AG10803 (cell line): Measurements from ENCODE around the gene TTLL11.
A peak's percentile ranks its signal among the peaks of the same experiment; 100 is the strongest.

Experiments
- DNase-seq: peaks from one replicate; pipeline ENCODE4 v3.0.0; 2010; ENCODE audit warnings: low read depth
- H3K4me3 ChIP-seq: 2 replicates; pipeline ENCODE4 v1.5.1; 2011; ENCODE audit warnings: mild to moderate bottlenecking, low read length, control low read depth
- TF ChIP-seq, protein P1 (sequence below): conservative IDR thresholded peaks from 2 replicates; pipeline ENCODE4 v1.5.1; 2011; ENCODE audit warnings: mild to moderate bottlenecking, low read length, control low read depth, inconsistent platforms

Gene TTLL11

DNA sequence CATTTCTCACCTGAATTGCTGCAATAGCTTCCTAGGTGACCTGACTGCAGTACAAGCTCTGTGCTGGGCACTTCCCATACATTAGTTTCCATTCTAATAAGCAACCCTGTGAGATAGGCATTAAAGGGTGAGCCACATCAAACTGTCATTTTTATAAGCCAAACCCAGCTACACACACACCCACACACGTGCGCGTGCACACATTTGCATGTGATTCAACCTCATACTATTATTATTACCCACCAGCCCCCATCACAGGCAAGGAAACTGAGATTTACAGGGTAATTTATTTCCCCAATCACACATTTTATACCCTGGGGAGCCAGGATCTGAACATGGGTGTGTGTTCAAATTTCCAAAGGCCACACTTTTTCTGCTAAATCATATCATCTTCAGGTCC lies 93.6 kb downstream of the TTLL11 start:
- H3K4me3 ChIP-seq, result no peak overlapping the region
- TF ChIP-seq, protein P1, sequence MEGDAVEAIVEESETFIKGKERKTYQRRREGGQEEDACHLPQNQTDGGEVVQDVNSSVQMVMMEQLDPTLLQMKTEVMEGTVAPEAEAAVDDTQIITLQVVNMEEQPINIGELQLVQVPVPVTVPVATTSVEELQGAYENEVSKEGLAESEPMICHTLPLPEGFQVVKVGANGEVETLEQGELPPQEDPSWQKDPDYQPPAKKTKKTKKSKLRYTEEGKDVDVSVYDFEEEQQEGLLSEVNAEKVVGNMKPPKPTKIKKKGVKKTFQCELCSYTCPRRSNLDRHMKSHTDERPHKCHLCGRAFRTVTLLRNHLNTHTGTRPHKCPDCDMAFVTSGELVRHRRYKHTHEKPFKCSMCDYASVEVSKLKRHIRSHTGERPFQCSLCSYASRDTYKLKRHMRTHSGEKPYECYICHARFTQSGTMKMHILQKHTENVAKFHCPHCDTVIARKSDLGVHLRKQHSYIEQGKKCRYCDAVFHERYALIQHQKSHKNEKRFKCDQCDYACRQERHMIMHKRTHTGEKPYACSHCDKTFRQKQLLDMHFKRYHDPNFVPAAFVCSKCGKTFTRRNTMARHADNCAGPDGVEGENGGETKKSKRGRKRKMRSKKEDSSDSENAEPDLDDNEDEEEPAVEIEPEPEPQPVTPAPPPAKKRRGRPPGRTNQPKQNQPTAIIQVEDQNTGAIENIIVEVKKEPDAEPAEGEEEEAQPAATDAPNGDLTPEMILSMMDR, result no peak

DNA sequence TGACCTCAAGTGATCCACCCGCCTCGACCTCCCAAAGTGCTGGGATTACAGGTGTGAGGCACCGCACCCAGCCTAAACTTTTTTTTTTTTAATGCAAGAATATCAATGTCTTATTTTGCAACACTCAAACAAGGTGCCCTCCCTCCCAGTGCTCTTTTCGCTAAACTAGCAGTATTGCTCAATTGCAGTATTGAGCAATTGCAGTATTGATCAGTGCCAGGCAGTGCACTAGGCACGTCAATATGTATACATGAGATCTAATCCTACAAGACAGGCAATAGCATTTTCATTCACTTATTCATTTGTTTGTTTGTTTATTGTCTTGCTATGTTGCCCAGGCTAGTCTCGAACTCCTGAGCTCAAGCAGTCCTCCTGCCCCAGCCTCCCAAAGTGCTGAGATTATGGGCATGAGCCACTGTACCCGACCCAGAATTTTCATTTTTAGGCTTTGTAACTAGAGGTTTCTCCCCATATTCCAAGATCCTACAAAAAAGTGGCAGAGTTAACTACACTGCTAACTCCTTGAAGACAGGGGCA lies 94.5 kb downstream of the TTLL11 start:
- H3K4me3 ChIP-seq, result no peak overlapping the region
- DNase-seq, result no peak
- TF ChIP-seq, protein P1, result no peak

More for the DNA sequence above, 93.6 kb downstream of the TTLL11 start:
- no peak for DNase-seq

DNA sequence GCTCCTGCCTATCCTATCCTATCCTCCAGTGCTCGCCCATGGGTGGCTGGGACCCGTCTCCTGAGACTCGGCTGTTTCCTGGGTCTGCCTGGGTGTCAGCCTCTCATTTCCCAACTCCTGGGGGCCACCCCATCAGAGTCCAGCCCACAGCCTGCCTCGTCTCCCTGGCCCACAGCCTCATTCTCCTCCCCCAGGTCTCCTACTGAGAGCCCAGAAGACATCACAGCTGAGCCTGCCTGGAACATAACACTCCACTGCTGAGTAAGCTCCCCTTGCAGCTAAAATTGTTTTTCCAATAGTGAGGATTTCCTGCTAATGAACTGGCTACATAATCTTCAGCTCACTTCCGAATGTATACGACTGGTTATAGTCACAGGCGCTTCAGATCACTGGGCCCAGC lies 95.3 kb downstream of the TTLL11 start:
- H3K4me3 ChIP-seq, result no peak overlapping the region
- DNase-seq, result no peak
- TF ChIP-seq, protein P1, result no peak

DNA sequence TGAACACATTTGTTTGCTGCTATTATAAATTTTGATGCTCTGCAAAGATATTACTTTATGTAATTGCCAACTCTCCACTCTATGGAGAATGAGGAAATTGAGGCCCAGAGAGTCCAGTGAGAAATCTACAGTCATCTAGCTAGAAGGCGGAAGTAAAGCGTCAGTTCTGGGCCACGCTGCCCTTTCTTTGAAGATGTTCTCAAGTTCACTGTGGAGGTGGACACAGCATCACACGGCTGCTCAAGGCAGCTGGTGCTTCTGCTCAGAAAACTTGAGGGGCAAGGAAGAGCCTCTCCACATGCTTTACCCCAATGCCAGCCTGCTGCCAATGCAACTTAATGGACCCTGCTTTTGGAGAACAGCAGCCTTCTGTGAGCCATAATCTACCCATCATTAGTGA lies 96.3 kb downstream of the TTLL11 start:
- H3K4me3 ChIP-seq, result no peak overlapping the region
- DNase-seq, result no peak
- TF ChIP-seq, protein P1, result no peak

DNA sequence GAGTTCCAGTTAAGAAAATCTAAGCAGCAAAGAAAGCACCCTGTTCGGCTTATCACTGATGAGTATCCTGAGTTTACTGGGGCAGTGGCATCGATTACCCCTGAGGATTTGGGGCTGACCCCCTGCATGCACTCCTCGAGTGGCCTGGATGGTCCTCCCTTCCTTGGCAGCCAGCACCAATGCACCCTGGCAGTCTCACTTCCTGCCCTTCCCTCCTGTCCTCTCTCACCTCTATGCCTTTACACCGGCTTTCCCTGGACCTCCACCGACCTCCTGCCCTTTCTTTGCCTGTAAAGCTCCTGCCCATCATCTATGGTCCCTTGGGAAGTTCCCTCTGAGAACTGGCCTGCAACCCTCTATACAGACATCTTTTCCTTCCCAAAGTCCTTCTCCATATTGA lies 97.1 kb downstream of the TTLL11 start:
- TF ChIP-seq, protein P1, result no peak
- no peak overlapping the region for H3K4me3 ChIP-seq
- DNase-seq, result no peak

DNA sequence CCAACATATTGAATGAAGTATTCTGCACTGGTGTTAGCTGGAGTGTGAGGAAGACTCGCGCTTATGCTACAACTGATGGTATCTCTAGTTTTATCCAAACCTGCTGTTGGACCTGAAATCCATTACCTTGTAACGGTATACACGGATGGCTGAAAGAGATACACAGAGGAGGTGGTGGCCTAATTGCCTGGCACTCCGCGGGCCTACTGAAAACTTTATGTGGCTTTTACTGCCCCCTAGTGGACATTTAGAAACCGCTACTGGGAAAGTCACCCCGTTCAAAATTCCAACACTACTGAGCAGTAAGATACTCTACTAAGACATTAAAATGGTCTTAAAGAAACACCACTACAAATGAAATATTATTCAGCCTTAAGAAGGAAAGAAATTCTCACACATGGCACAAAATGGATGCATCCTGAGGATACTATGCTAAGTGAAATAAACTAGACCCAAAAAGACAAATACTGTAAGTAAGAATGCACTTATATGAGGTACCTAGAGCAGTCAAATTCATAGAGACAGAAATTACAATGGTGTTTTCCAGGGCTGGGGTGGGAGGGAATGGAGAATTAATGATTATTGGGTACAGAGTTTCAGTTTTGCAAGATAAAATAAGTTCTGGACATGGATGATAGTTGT lies 100.4 kb downstream of the TTLL11 start:
- peak; percentile 76 for DNase-seq
- no peak overlapping the region for H3K4me3 ChIP-seq
- TF ChIP-seq, protein P1, result peak; percentile 77

DNA sequence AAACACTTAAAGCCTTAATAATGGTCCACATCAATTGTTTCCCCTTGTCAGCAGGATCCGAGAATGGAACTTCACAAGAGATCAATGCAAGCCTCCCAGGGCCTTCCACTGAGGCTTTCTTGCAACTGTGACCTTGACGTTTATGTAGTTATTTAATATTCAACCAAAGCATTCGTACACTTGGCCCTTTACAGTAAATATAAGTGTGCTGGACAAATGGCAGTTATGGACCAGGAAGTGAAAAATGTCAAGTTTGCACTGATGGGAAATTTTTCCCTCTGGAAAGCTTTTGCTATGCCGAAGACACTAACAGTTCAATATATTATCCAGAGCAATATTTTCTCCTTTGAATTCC lies 101.8 kb downstream of the TTLL11 start:
- DNase-seq, result no peak
- TF ChIP-seq, protein P1, result no peak
- H3K4me3 ChIP-seq, result no peak overlapping the region
